DMS153 treated with DMSO at 0.1 percent for 48 hours (cell line): ENCODE measurements around the gene ANKRD13C.

Source experiments
- DNase-seq: peaks from one replicate; lab custom pipeline; 2025; ENCODE audit not compliant: unreplicated experiment; lab: John Stamatoyannopoulos, UW

The ANKRD13C gene

DNA sequence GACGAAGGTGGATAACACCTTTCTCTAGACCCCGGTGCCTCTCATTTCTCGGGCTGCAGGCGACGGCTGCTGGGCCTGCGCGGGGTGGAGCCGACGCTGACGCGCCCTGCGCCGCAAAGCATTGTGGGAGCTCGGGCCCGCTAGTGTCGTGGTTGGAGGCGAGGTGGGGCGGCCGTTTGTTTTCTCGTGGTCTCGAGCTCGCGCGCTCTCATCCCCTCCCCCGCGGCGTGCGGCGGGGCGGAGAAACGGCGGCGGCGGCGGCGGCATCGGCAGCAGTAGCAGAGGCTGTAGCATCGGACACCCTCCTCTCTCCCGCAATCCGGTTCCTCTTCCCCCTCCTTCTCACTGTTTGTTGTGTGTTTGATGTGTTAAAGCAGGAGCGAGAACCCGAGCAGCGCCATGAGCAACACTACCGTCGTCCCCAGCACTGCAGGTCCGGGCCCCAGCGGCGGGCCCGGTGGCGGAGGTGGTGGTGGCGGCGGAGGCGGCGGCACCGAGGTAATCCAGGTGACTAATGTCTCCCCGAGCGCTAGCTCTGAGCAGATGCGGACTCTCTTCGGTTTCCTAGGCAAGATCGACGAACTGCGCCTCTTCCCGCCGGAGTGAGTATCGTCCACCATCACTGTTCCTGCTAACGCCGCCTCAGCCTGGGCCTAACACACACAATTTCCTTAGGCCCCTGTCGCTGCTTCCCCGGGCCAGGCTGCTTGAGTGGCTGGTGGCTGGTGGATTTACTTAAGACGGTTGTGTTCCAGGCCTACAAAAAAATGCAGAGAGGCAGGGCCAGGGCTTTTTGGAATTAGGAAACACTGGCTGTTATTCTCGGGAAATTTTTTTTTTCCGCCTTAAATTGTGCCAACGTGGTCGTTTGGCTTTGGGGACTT is 133.0 kb downstream of the ANKRD13C start, which contains the start of gene SRSF11:
Gene SRSF11, plus strand, starts transcription at position 143 of the 884 bp plus-strand sequence. Its CDS starts 257 bp downstream, at position 400.
- DNase-seq, result peak; percentile 95

DNA sequence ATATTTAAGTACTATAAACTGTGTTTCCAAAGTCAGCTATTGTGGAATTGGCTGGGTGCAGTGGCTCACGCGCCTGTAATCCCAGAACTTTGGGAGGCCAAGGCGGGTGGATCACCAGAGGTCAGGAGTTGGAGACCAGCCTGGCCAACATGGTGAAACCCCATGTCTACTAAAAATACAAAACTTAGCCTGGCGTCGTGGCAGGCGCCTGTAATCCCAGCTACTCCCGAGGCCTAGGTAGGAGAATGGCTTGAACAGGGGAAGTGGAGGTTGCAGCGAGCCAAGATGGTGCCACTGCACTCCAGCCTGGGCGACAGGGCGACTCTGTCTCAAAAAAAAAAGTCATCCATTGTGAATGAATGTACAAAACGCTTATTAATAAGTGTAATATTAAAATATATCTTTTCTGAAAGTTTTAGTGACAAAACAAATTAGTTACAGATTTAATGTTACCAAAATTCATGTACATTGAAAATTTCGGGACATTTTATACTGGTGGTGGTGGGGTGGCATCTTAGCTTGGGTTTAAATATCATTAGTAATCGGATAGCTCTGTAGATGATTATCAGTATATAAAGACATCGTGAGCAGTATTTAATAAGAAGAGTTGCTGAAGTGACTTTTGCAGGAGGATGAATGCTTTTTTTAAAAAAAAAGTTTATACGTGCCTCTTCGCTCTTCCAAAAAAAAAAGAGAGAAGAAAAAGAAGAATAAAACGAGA is 133.8 kb downstream of the ANKRD13C start:
- no peak for DNase-seq

DNA sequence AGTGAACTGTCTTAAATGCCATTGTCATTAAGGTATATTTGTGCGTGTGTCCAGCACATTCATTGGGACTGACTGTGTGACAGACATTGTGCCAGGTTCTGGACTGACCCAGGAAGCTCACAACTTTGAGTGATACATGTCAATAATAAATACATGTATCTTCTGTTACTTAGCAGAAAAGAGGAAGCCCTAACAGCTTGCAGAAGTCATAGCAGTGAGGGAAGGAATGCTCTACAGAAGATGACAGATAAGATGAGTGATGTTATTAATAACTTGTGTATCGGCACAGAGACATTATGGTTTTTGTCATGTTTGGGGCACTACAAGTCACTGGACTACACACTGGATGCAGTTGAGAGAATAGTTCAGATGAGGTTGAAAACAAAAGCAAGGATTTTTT is 134.5 kb downstream of the ANKRD13C start:
- no peak for DNase-seq

DNA sequence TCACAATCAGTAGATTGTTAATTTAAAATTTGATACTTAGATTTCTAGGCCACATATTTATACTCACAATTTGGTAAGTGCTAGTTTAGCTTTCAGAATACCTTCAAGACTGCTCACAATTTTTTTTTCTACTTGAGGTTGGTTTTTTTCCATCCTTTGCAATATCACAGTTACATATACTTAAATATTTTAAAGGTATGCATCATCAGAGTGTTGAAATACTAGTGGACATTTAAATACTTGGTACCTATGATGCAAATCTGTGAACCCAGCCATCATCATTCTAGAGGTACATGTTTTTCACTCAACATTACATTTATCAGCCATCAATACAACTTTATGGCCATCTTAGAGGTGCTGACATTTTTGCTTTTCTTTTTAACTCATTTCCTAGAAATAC is 143.0 kb downstream of the ANKRD13C start:
- DNase-seq, result no peak

DNA sequence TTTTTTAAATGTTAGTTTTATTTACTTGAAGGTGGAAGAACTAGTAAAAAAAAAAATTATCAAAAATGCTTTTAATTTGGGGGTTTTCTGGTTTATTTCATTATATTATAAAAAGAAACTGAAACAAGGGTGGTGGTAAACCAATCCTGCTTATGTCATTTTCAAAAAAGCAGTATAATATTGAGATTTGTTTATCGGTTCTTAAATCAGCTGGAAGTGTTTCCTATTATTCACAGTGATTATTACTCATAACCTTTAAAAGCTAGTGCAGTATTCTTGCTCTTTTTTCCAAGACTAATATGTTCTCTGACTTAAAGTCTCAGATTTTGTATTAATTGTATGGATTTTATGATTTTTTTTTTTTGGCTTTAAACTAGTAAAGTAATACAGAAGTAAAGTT is 143.7 kb downstream of the ANKRD13C start:
- no peak for DNase-seq
